ENCODE measurements around the gene ROBO1.

GRCh38 chr3:79236496-79236895, 531.3 kb downstream of the ROBO1 start:
- TF ChIP-seq POLR2A (IDR thresholded peaks at IDR 0.05) (no peak), CTCF (IDR thresholded peaks at IDR 0.05) (no peak)

Data from right lobe of liver (tissue), 4 donors.